ENCODE data around the gene UNC13D. TPM values are rescaled to one million over a fixed set of nuclear protein-coding genes. Genes with fewer than 3 reads are reported as not detected.

The UNC13D gene
- total RNA-seq, 1 experiment from 2014 or later, result 20.2 TPM

- Histone ChIP-seq H3K36me3 (ENCODE audit: control insufficient read depth in 1 of 2, insufficient read depth in 2 of 2, low read length in 2 of 2) (no peaks in the 10 kb centered on the region), H4K20me1 (ENCODE audit: insufficient read depth) (no peaks in the 10 kb centered on the region), H3K79me2 (ENCODE audit: insufficient read depth, low read length) (no peaks in the 10 kb centered on the region), H3K9me2 (ENCODE audit: insufficient read depth) (no peaks in the 10 kb centered on the region), H3K27ac (ENCODE audit: low read depth, low read length) (no peak overlapping the region), H3K4me3 (replicated peaks in 1 of 2; ENCODE audit: low read depth in 1 of 2, low read length in 2 of 2) (no peak overlapping the region), H2AFZ (ENCODE audit: low read depth, low read length, poor library complexity, severe bottlenecking) (no peak overlapping the region), H3K9ac (ENCODE audit: low read length) (no peak overlapping the region), H3K4me1 (ENCODE audit: control insufficient read depth in 1 of 2, insufficient read depth in 2 of 2, low read length in 2 of 2) (peaks cover 0 to 6% of the 10 kb centered on the region in 2 experiments; a peak in 1 of 4 replicates), H3K27me3 (ENCODE audit: insufficient read depth, low read length) (no peaks in the 10 kb centered on the region), H3K4me2 (ENCODE audit: low read length) (no peak overlapping the region), H3K9me3 (ENCODE audit: control insufficient read depth in 1 of 2, insufficient read depth in 1 of 2, low read depth in 1 of 2, low read length in 2 of 2) (no peaks in the 10 kb centered on the region)
- CTCF ChIA-PET, result interaction anchor here (1.3 kb wide), 1 partner anchor 58 kb away, joined by 3 read pairs; no protein-coding TSS in a partner anchor
- no TSS peak for BruUV-seq (replicated peaks)
- intact Hi-C loops (cut with micrococcal nuclease), result no loop called here
- ATAC-seq, result no peak
- POLR2A ChIA-PET, result interaction anchor here (0.9 to 1.7 kb wide), 2 partner anchors 12 to 58 kb away, joined by 3 to 4 read pairs; a partner anchor contains a TSS
- TF ChIP-seq RAD21 (IDR thresholded peaks at IDR 0.05; ENCODE audit: low read depth) (no peak), CBX3 (IDR thresholded peaks at IDR 0.05; ENCODE audit: low read depth) (no peak), ZNF274 (IDR thresholded peaks at IDR 0.05; ENCODE audit: low read depth, low read length) (no peak), SP1 (IDR thresholded peaks at IDR 0.05; ENCODE audit: low read depth) (no peak), POLR2AphosphoS5 (IDR thresholded peaks at IDR 0.05; ENCODE audit: low read depth, low read length) (no peak), JUND (IDR thresholded peaks at IDR 0.05) (no peak)
- RAD21 ChIA-PET (ENCODE audit: low non-redundant PET in 1 of 2, low total read pairs in 2 of 2, uncharacterized antibody in 2 of 2, unreplicated experiment in 2 of 2), result no interaction called here
- DNase-seq (ENCODE audit: low read depth, low spot score), result no peak
Observed at GRCh38 chr17:75837899-75838298, 6.3 kb downstream of the UNC13D start.

- POLR2A ChIA-PET, result no interaction called here
- Histone ChIP-seq H3K9ac (ENCODE audit: low read length) (no peak overlapping the region), H3K9me2 (ENCODE audit: insufficient read depth) (no peaks in the 10 kb centered on the region), H2AFZ (ENCODE audit: low read depth, low read length, poor library complexity, severe bottlenecking) (no peak overlapping the region), H4K20me1 (ENCODE audit: insufficient read depth) (no peaks in the 10 kb centered on the region), H3K27ac (ENCODE audit: low read depth, low read length) (no peak overlapping the region), H3K4me1 (ENCODE audit: control insufficient read depth in 1 of 2, insufficient read depth in 2 of 2, low read length in 2 of 2) (peaks cover 3 to 12% of the 10 kb centered on the region in 2 experiments; a peak in 2 of 4 replicates), H3K36me3 (ENCODE audit: control insufficient read depth in 1 of 2, insufficient read depth in 2 of 2, low read length in 2 of 2) (no peaks in the 10 kb centered on the region), H3K79me2 (ENCODE audit: insufficient read depth, low read length) (no peaks in the 10 kb centered on the region), H3K27me3 (ENCODE audit: insufficient read depth, low read length) (no peaks in the 10 kb centered on the region), H3K4me2 (ENCODE audit: low read length) (no peak overlapping the region), H3K4me3 (replicated peaks in 1 of 2; ENCODE audit: low read depth in 1 of 2, low read length in 2 of 2) (no peak overlapping the region), H3K9me3 (ENCODE audit: control insufficient read depth in 1 of 2, insufficient read depth in 1 of 2, low read depth in 1 of 2, low read length in 2 of 2) (no peaks in the 10 kb centered on the region)
- TF ChIP-seq ELF1 (IDR thresholded peaks at IDR 0.05; ENCODE audit: borderline replicate concordance, low read depth) (no peak), TCF7L2 (IDR thresholded peaks at IDR 0.05; ENCODE audit: borderline replicate concordance, extremely low read depth, insufficient read depth, insufficient read length) (no peak), SIN3A (IDR thresholded peaks at IDR 0.05; ENCODE audit: low read depth) (no peak), CBX3 (IDR thresholded peaks at IDR 0.05; ENCODE audit: low read depth) (no peak), RAD21 (IDR thresholded peaks at IDR 0.05; ENCODE audit: low read depth) (no peak), YY1 (IDR thresholded peaks at IDR 0.05; ENCODE audit: extremely low read depth, insufficient replicate concordance, low read depth, low read length) (no peak), REST (IDR thresholded peaks at IDR 0.05; ENCODE audit: low read depth) (no peak), EZH2 (IDR thresholded peaks at IDR 0.05) (no peak)
- CTCF ChIA-PET, result interaction anchor here (1.3 to 2.9 kb wide), 2 partner anchors 9 to 57 kb away, joined by 3 to 9 read pairs; no protein-coding TSS in a partner anchor
- BruUV-seq (replicated peaks), result no TSS peak
- ATAC-seq (no peak), DNase-seq (ENCODE audit: low read depth, low spot score) (no peak)
- intact Hi-C loops (cut with micrococcal nuclease), result no loop called here
- RAD21 ChIA-PET (ENCODE audit: low non-redundant PET in 1 of 2, low total read pairs in 2 of 2, uncharacterized antibody in 2 of 2, unreplicated experiment in 2 of 2), result no interaction called here
Observed at GRCh38 chr17:75836605-75837004, 7.6 kb downstream of the UNC13D start.
